ENCODE measurements around the gene PAN2. TPM values are rescaled to one million over a fixed set of nuclear protein-coding genes. Genes with fewer than 3 reads are reported as not detected.
"Not testable (repeated sequence)": the region's sequence is repeated elsewhere in the genome, so short reads cannot be mapped to it uniquely, and the experiment has no call there.

The PAN2 gene
- total RNA-seq, 1 experiment from 2014 or later, result 15.3 TPM

GRCh38 chr12:56350662-56351061, 16.9 kb upstream of the PAN2 start:
- Histone ChIP-seq H2AFZ (ENCODE audit: low read length) (no peak overlapping the region), H3K4me3 (ENCODE audit: low read length) (peak overlapping the region; percentile 39; the same call in 1 of the 2 replicates), H3K9me2 (replicated peaks; ENCODE audit: low read length) (no peaks in the 10 kb centered on the region), H3F3A (ENCODE audit: low read length, unreplicated experiment) (peaks cover 4% of the 10 kb centered on the region), H3K27me3 (ENCODE audit: low read length) (no peaks in the 10 kb centered on the region), H3K36me3 (ENCODE audit: low read depth, low read length) (peaks cover 36% of the 10 kb centered on the region), H3K4me2 (ENCODE audit: low read length) (peak overlapping the region; percentile 71), H3K9ac (ENCODE audit: low read length) (peak overlapping the region; percentile 59), H3K27ac (ENCODE audit: low read length) (peak overlapping the region; percentile 94), H4K20me1 (ENCODE audit: low read length) (no peaks in the 10 kb centered on the region), H3K9me3 (ENCODE audit: low read length) (no peaks in the 10 kb centered on the region), H3K79me2 (ENCODE audit: low read length) (no peaks in the 10 kb centered on the region), H3K4me1 (ENCODE audit: insufficient read depth, low read length) (peaks cover 29% of the 10 kb centered on the region)
- DNase-seq, result peak; percentile 92
- intact Hi-C loops (cut with micrococcal nuclease), result no loop called here
- ChIA-PET POLR2A (ENCODE audit: unreplicated experiment) (no interaction called here), CTCF (interaction anchor here (0.7 kb wide), 1 partner anchor 113 kb away, joined by 3 read pairs; no protein-coding TSS in a partner anchor)
- no TSS peak for BruUV-seq (replicated peaks)
- TF ChIP-seq EZH2phosphoT487 (IDR thresholded peaks at IDR 0.05; ENCODE audit: borderline replicate concordance, low read length), result no peak
- TF ChIP-seq CTCF (conservative IDR thresholded peaks at IDR 0.05; ENCODE audit: low read depth, low read length), result no peak
- no peak for TF ChIP-seq EZH2 (IDR thresholded peaks at IDR 0.05; ENCODE audit: low read length, unreplicated experiment)
- peak; percentile 79 for ATAC-seq

DNA sequence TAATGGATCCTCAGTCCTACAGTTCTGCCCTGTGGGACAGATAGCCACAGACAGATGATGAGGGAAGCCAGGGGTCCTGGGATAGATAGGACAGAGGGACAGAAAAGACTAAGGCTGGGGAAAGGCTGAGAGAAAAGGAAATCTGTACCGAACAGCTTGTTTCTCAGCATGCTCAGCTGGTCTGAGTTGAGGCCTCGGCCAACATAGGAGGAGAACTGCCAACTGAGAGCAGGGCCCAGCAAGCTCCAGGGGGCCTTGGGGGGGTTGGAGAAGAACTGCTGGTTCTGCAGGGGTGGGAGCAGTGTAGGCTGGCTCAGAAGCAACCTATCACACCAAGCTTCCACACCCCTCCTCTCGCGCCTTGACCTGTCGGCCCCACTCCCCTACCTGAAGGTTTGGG, 15.0 kb upstream of the PAN2 start:
- H3K27me3 ChIP-seq (ENCODE audit: low read length), result no peaks in the 10 kb centered on the region
- no peak for DNase-seq
- no peak overlapping the region for H2AFZ ChIP-seq (ENCODE audit: low read length)
- TF ChIP-seq CTCF (conservative IDR thresholded peaks at IDR 0.05; ENCODE audit: low read depth, low read length) (no peak), EZH2phosphoT487 (IDR thresholded peaks at IDR 0.05; ENCODE audit: borderline replicate concordance, low read length) (no peak), EZH2 (IDR thresholded peaks at IDR 0.05; ENCODE audit: low read length, unreplicated experiment) (no peak)
- no peak for ATAC-seq
- H3K36me3 ChIP-seq (ENCODE audit: low read depth, low read length), result peaks cover 27% of the 10 kb centered on the region; the same call in 1 of the 2 replicates
- no peaks in the 10 kb centered on the region for H3K79me2 ChIP-seq (ENCODE audit: low read length)
- BruUV-seq (replicated peaks), result no TSS peak
- no peaks in the 10 kb centered on the region for H3K9me3 ChIP-seq (ENCODE audit: low read length)
- H3K27ac ChIP-seq (ENCODE audit: low read length), result no peak overlapping the region
- peaks cover 4% of the 10 kb centered on the region for H3F3A ChIP-seq (ENCODE audit: low read length, unreplicated experiment)
- POLR2A ChIA-PET (ENCODE audit: unreplicated experiment), result no interaction called here
- H3K9me2 ChIP-seq (replicated peaks; ENCODE audit: low read length), result no peaks in the 10 kb centered on the region
- peaks cover 29% of the 10 kb centered on the region for H3K4me1 ChIP-seq (ENCODE audit: insufficient read depth, low read length)
- no peak overlapping the region for H3K9ac ChIP-seq (ENCODE audit: low read length)
- intact Hi-C loops (cut with micrococcal nuclease), result no loop called here
- H3K4me2 ChIP-seq (ENCODE audit: low read length), result no peak overlapping the region
- CTCF ChIA-PET, result no interaction called here
- H3K4me3 ChIP-seq (ENCODE audit: low read length), result no peak overlapping the region
- H4K20me1 ChIP-seq (ENCODE audit: low read length), result no peaks in the 10 kb centered on the region

DNA sequence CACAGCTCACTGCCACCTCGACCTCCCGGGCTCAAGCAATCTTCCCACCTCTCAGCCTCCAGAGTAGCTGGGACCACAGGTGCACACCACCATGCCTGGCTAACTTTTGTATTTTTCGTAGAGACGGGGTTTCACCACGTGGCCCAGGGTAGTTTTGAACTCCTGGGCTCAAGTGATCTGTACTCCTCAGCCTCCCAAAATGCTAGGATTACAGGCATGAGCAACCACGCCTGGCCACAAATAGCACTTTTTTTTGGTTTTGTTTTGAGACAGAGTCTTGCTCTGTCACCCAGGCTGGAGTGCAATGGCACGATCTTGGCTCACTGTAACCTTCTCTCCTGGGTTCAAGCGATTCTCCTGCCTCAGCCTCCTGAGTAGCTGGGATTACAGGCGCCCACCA, 13.5 kb upstream of the PAN2 start:
- H3K27me3 ChIP-seq (ENCODE audit: low read length); H3K9me3 ChIP-seq (ENCODE audit: low read length); POLR2A ChIA-PET (ENCODE audit: unreplicated experiment); H3F3A ChIP-seq (ENCODE audit: low read length, unreplicated experiment); BruUV-seq (replicated peaks); H3K79me2 ChIP-seq (ENCODE audit: low read length); H3K9ac ChIP-seq (ENCODE audit: low read length); H3K4me3 ChIP-seq (ENCODE audit: low read length); DNase-seq; ATAC-seq; H2AFZ ChIP-seq (ENCODE audit: low read length); H3K9me2 ChIP-seq (replicated peaks; ENCODE audit: low read length); intact Hi-C loops (cut with micrococcal nuclease); H3K27ac ChIP-seq (ENCODE audit: low read length); H4K20me1 ChIP-seq (ENCODE audit: low read length); CTCF ChIA-PET; H3K4me2 ChIP-seq (ENCODE audit: low read length): not testable (repeated sequence)
- peaks cover 32% of the 10 kb centered on the region; the same call in 1 of the 2 replicates for H3K36me3 ChIP-seq (ENCODE audit: low read depth, low read length)
- peaks cover 24% of the 10 kb centered on the region for H3K4me1 ChIP-seq (ENCODE audit: insufficient read depth, low read length)

All from PC-3 (cell line).